GM19468 (cell line): Measurements from ENCODE around the gene DOCK1.
"Not testable (repeated sequence)": the region's sequence is repeated elsewhere in the genome, so short reads cannot be mapped to it uniquely, and the experiment has no call there.

Experiments
- ATAC-seq: cut with Tn5 transposase; IDR thresholded peaks from one replicate; pipeline ENCODE4 v1.9.1; 2021; ENCODE audit warnings: mild to moderate bottlenecking, moderate library complexity, moderate number of reproducible peaks; ENCODE audit not compliant: unreplicated experiment; ENCODE audit errors: extremely low read depth

The DOCK1 gene

DNA sequence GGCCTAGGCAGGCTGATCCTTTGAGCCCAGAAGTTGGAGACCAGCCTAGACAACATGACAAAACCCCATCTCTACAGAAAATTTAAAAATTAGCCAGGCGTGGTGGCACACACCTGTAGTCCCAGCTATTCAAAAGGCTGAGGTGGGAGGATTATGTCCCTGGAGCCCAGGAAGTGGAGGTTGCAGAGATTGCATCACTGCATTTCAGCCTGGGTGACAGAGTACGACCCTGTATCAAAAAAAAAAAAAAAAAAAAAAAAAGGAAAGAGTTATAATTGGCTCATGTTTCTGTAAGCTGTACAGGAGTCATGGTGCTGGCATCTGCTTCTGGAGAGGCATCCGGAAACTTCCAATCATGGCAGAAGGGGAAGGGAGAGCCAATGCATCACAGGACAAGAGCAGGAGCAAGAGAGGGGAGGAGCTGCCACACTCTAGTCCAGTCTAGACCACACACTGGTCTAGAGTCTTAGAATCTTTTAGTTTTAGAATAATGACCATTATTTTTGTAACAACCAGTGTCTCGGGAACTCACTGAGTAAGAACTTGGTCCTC lies 16.8 kb downstream of the DOCK1 start:
- ATAC-seq, result no peak

DNA sequence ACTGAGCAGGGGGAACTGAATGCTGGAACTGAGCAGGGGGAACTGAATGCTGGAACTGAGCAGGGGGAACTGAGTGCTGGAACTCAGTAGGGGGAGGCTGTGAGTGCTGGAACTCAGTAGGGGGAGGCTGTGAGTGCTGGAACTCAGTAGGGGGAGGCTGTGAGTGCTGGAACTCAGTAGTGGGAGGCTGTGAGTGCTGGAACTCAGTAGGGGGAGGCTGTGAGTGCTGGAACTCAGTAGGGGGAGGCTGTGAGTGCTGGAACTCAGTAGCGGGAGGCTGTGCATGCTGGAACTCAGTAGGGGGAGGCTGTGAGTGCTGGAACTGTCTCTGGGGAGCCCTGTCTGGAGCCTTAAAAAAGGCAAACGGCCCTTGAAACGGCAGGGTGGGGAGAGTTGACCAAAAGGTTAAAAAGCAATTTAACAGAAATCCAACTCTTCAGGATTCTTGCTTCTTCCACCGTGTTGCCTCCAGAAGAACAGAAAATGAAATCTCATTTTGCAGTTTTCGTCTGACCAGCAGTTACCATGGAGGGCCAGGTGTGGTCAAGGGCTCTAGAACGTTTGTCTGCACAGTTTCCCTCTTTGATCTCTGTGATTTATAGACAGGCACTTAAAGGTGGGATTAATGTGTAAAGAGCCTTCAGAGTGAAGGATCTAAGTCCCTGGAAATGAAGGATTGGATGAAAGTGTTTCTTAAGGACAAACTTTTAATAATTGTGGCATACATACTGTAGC lies 19.1 kb downstream of the DOCK1 start:
- no peak for ATAC-seq

DNA sequence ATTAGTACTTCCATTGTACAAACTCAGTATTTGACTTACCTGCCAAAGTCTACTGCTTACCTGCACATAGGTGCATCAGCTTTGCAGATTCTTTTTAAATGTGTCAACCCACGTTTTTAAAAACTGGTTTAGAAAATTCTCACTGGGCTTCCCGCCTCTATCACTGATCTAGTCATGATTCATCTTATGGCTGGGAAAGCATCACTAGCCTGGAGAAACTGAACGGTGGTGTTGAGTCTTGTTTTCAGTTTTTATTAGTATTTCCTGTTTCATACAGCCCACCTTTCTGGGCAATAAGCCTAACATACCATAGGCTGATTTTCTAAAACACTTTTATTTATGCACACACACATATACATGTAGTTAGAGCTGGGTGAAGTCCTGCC lies 19.7 kb downstream of the DOCK1 start:
- no peak for ATAC-seq

DNA sequence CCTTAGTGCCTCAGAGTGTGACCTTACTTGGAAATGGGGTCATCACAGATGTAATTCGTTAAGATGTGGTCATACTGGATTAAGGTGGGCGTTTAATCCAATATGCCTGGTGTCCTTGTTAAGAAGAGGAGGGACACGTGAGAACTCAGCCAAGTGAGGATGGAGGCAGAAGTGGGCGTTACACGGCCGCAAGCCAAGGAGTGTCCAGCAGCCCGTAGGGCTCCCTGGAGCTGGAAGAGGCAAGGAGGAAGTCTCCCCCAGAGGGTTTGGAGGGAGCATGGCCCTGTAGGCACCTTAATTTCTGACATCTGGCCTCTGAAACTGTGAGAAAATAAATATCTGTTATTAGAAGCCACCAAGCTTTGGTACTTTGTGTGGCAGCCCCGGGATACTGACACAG lies 21.3 kb downstream of the DOCK1 start:
- ATAC-seq, result no peak

DNA sequence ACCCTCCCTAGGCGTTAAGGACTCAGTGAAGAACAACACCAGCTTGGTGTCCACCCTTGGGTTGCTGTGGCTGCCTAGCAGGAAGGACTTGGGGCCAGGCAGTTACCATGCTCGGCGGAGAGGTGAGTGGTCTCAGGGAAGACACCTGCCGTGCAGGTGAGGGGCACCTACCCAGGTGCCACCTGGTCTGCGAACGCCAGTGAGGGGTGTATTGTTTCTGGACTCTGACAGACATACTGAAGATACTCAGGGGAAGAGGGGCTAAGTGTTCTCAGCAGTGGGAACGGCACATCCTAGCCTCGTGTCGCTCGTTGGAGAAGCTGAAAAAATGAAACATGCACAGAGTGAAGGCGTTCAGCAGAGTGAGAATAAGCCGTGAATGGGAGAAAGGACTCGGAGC lies 22.6 kb downstream of the DOCK1 start:
- ATAC-seq, result no peak

DNA sequence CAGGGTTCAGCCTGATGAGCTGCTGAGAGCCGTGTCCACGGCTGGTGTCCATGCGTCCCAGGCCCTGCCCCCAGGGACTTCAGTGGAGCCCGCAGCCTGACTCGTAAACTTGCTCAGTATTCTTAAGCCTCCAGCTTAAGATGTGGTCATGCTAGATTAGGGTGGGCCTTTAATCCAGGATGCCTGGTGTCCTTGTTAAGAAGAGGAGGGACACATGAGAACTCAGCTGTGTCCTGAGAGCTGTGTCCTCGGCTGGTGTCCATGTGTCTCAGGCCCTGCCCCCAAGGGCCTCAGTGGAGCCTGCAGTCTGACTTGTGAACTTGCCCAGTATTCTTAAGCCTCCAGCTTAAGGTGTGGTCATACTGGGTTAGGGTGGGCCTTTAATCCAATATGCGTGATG lies 23.0 kb downstream of the DOCK1 start:
- ATAC-seq, result no peak

DNA sequence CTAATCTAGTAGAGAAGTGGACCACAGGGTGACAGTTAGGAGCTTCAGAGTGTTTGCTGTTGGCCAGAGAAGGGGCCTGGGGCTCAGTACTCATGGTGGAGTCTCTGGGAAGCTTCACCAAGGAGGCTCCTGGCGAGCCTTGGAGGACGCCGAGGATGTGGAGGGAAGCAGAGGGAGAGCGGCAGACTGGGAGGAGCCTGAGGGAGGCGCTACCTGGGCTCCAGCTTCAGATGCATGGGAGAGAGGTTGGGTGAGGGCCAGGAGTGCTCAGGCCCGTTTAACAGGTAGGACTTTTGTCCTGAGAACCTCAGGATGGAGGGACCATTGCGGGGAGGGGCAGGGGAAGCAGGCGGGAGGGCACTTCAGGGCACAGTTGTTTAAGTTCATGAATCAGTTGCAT lies 24.2 kb downstream of the DOCK1 start:
- no peak for ATAC-seq

DNA sequence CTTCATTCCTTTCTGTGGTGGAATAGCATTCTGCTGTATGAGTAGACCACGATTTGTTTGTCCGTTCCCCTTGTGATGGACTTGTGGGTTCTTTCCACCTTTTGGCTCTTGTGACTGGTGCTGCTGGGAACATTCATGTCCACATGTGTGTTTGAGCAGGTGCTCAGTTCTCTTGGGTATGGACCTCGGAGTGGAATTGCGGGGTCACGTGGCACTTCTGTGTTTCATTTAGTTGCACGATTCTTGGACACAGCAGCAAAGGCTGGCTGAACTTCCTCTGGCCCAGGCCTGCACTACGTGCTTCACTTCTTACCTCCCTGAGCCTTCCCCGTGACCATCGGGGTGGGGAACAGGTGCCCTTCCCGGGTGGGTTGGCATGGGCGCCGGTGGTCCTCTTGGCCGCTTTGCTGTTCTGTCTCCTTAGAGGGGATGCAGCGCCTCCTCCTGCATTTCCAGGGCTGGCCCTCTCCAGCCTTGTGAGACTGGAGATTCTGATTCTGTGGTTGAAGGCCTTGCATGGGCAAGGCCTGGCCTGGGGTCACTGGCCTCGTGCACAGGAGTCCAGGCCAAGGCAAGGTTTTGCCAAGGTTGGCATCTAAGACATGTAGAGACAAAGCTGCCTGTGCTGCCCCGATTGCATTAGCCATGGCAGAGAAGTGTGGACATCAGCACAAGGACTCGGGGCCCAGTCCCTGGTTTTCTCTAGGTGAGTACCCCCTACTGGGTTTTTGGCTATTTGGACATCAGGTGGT lies 25.1 kb downstream of the DOCK1 start:
- ATAC-seq, result no peak

DNA sequence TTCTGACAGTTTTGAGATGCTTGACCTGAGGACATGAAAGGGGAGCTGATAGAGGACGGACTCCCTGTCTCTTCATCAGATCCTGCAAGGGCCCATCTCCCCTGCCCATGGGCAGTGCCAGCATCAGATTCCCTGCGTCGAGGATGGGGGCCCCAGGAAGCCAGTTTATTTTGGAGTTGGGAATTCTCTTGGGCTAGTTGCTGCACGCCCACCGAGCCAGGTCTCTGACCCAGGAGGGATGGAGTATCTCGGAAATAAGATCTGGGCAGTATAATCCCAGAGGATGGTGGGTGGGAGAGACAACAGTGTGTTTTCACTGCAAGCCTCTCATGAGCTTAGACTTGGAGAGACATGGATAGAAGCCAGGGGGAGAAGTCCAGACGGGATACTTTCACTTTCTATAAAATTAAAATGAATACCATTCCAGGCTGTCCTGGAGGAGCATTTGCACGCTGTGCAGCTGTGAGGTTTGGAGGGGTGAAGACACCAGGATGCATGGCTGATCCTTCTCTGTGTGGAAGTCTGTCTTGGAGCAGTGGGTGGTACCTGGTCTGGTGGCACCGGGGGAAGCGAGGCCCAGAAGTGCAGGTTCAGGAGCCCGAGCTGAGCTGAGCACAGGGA lies 25.8 kb downstream of the DOCK1 start:
- ATAC-seq, result no peak

DNA sequence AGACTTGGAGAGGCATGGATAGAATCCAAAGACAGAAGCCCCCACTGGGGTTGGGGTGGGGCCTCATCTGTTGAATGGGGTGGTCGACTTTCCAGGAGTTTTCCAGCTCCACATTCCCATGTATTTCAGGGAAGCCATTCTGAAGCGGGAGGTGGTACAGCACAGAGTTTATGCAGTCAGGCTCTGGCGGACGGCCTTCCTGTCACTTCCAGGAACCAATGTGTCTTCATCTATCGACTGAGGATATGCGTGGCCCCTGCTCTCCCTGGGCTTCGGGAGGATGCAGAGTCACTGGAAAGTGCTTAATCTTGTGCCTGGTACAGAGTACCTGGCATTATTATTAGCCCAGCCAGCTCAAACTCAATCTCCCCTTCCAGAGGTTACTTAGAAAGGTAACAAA lies 26.3 kb downstream of the DOCK1 start:
- ATAC-seq, result no peak

DNA sequence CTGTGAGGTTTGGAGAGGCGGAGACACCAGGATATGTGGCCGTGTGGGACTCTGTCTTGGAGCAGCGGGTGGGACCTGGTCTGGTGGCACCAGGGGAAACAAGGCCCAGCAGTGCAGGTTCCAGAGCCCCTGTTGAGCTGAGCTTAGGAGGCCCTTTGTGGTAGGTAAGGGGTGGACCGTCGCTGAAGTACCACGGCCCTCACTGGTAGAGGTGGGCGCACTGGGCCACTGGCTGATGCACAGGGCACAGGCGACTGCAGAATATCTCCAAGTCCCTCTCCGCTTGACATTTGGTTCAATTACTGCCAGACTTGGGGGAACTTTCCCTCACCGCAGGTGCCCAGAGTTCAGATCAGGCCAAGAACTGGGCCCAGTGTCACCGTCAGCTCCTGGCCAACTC lies 27.3 kb downstream of the DOCK1 start:
- ATAC-seq, result no peak

DNA sequence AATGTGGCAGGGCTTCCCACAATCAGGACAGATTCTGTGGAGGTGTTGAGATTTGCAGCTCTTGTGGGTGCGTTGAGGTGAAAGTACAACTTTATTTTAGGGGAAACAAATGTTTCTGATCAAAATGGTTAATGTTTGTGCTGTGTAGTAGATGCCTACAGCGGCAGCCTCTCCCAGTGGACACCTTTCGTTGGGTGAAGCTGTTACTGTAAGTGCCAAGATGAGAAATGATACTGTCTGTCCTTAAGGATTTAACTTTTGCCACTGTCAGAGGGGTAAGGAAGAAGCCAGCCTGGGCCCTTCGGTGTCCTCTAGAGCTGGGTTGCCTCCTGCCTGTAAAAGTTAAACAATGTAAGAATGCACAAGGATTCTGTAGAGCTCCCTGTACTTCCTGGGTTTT lies 27.9 kb downstream of the DOCK1 start:
- no peak for ATAC-seq

DNA sequence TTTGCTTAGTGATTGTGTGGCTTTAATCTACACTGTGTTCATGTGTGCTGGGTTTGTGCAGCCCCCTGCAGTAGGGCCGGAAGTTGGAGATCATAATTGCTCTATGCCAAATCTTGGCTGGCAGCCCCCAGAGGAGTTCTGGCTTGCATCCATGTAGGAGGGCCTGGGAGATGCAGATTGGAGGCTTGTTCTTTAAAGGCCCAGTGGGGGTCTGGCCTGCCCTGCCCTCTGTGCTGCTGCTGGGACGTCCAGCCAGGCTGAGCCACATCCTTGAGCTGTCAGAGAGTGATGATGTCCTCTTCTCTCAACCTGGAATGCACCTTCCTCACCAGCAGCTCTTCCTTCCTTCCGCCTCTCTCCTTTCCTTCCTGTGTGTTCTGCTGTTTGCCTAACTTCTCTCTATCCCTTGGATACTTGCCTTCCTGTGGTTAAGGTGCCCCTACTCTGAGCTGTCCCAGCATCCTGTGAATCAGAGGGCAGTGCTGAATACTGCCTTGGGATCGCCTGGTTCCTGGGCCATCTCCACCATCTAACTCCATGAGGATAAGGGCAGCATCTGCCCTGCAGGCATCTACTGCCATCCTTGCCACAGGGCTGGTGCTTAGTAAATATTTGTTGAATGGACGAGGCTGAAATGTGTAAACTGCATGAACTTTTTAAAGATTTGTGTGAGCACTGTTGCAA lies 30.2 kb downstream of the DOCK1 start:
- no peak for ATAC-seq

DNA sequence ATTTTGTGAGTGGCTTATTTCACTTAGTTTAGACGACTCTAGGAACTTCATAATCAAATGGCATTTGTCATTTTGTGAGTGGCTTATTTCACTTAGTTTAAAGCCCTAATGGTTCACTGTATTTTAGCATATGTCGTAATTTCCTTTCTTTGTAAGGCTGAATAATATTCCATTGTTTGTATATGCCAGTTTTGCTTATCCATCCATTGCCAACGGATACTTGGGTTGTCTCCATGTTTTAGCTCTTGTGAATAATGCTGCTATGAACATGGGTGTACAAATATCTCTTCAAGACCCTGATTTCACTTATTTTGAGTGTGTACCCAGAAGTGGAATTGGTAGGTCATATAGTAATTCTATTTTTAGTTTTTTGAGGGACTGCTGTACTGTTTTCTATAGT lies 31.8 kb downstream of the DOCK1 start:
- ATAC-seq, result no peak

DNA sequence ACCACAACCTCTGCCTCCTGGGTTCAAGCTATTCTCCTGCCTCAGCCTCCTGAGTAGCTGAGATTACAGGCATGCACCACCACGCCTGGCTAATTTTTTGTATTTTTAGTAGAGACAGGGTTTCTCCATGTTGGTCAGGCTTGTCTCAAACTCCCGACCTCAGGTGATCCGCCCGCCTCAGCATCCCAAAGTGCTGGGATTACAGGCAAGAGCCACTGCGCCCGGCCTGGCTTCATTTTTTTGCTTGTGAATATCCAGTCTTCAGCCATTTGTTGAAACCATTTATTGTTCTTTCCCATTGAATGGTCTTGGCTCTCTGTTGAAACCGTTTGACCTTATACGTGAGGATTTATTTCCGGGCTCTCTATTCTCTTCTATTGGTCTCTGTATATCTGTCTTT lies 32.9 kb downstream of the DOCK1 start:
- not testable (repeated sequence) for ATAC-seq

DNA sequence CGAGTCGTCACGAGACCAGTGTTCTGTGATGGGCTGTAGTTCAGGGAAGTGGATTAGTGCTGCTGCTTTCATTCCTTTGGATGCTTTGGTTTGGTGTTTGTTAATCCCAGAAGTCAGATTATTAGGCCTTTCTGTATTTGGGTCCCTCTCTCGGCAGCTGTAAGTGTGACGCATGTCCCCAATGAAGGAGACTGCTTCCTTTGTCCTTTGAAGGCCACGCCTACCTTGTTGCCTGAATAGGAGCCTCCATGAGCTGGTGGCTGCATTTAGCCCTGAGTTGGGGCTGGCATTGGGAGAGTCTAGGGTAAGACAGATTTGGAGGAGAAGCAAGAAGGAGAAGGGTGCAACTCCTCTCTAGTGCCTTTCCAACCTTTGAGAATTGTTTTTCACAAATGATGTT lies 34.5 kb downstream of the DOCK1 start:
- no peak for ATAC-seq

DNA sequence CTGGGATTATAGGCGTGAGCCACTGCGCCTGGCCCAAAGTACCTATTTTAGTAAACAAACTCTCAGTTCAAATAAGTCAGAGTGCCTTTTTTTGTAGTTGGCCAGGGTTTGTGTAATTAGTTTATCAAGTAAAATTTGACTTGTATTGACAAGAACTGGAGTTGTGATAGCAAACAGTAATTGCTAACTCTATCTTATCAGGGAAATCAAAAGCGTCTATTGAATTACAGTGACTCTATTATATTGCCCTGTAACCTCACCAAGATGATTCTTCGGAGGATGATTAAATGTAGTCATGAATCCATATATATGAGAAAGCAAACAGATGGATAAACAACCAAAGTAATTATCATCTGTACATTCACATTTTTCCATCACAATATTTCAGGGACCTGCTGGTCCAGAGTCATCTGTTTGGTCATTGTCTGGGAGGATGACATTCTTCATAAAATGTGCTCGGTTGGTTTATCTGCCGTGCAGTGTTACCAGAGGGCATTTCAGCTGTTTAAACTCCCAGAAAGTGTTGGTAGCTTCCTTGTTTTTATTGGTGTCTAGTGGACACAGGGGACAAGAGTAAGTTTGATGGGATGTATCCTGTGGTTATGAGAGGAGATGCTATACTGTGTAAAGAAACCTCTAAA lies 35.6 kb downstream of the DOCK1 start:
- ATAC-seq, result no peak

DNA sequence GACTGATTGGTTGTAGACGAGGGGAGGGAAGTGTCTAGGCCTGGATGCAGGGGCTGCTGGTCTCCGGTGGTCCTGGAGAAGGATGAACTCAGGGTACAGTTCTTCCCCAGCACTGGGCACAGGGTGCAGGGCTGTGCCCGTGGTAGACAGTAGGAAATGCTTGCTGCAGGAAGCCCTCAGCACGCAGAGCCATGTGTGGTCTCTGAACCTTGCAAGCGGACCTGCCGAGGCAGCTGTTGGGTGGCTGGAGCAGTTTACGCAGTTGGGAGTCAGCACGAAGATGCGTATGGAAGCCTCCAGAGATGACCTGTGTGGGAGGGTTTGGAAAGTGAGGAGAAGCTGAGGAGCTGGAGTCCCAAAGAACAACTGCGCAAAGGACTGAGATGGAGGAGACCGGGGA lies 39.0 kb downstream of the DOCK1 start:
- ATAC-seq, result no peak

DNA sequence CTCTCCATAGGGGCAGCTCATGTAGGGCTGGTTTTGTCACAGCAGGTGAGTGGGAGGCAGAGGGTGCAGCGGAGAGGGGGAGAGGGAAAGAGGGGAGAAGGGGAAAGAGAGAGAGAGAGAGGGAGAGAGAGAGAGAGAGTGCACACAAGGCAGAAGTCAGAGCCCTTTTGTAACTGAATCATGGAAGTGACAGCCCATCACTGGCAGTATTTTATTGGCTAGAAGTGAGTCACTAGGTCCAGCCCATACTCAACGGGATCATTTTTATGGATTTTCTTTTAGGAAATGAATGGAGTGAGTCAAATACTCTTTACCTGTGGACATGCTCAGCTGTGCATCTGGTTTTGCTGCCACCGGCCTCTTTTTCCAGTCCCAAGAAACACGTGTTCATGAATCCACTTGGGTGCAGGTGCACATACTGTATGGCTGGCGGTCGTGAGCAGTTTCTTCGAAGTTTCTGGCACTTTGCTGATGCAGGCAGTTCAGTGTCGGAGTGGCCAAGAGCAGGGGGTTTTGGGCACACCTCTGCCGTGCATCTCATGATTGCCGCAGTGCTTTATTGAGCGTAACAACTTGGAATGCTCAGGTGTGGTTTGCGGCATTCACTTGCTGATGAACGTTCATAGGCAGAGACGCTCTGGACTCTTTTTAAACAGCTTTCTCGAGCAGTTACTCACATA lies 40.3 kb downstream of the DOCK1 start:
- ATAC-seq, result no peak

DNA sequence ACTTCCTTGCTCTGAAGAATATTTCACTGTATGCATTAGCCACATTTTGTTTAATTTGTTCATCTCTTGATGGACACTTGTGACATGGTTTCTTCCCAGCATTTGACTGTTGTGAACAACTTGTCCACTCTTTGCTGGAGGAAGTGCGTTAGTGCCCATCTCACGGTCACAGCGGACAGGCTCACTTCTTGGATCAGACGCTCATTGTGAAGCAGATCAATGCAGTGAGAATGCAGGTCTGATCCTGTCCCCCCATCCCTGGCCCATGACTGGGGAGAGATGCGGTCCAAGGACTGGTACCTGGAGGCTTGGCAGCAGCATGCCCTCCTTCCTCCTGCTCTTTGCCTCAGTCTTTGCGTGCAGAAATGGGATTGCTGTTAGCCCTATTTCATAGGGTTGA lies 41.5 kb downstream of the DOCK1 start:
- ATAC-seq, result no peak
